Ectodermal cell (in vitro differentiated cells): ENCODE data around the gene SLC25A40.

ENCODE experiments used
- H3K27ac ChIP-seq: 2 replicates; pipeline ENCODE4 v1.7.0; 2013; ENCODE audit warnings: mild to moderate bottlenecking, low read depth, low read length; ENCODE audit not compliant: insufficient read depth, poor library complexity, severe bottlenecking
- H3K27me3 ChIP-seq: 2 replicates; pipeline ENCODE4 v1.7.0; 2013; ENCODE audit warnings: mild to moderate bottlenecking, low read length; ENCODE audit not compliant: insufficient read depth, control insufficient read depth, poor library complexity, severe bottlenecking
- H3K36me3 ChIP-seq: one replicate; pipeline ENCODE4 v1.7.0; 2013; ENCODE audit warnings: low read length; ENCODE audit not compliant: control insufficient read depth, insufficient read depth
- H3K4me1 ChIP-seq: one replicate; pipeline ENCODE4 v1.7.0; 2013; ENCODE audit warnings: low read length; ENCODE audit not compliant: control insufficient read depth, insufficient read depth
- H3K4me3 ChIP-seq: 2 replicates; pipeline ENCODE4 v1.7.0; 2013; ENCODE audit warnings: low read depth, low read length, control low read depth; ENCODE audit not compliant: insufficient read depth
- H3K9me3 ChIP-seq: 2 replicates; pipeline ENCODE4 v1.7.0; 2013; ENCODE audit warnings: mild to moderate bottlenecking, low read length, moderate library complexity; ENCODE audit not compliant: control insufficient read depth
- WGBS, 2 experiments: methylation state at CpG; one replicate each; pipeline ENCODE4 v1.1.7; 2013; ENCODE audit warnings: missing lambda C conversion rate in 2 of 2; 5-methylcytosine and 5-hydroxymethylcytosine counted together

The SLC25A40 gene

GRCh38 chr7:87785368-87785995 lies 90.7 kb downstream of the SLC25A40 start:
- no peaks in the 10 kb centered on the region for H3K4me1 ChIP-seq
- no peak overlapping the region for H3K27ac ChIP-seq
- 93 to 94% methylated on average over 4 of the region's 4 CpGs for WGBS, 2 experiments
- no peaks in the 10 kb centered on the region for H3K9me3 ChIP-seq
- H3K36me3 ChIP-seq = no peaks in the 10 kb centered on the region
- no peak overlapping the region for H3K4me3 ChIP-seq
- H3K27me3 ChIP-seq = no peaks in the 10 kb centered on the region

GRCh38 chr7:87784424-87784823 lies 91.7 kb downstream of the SLC25A40 start:
- H3K27me3 ChIP-seq = no peaks in the 10 kb centered on the region

More at GRCh38 chr7:87784424-87784823, 91.7 kb downstream of the SLC25A40 start:
- Histone ChIP-seq H3K4me1 (no peaks in the 10 kb centered on the region), H3K9me3 (no peaks in the 10 kb centered on the region), H3K4me3 (no peak overlapping the region), H3K36me3 (no peaks in the 10 kb centered on the region), H3K27ac (no peak overlapping the region)
